G401.6 (cell line): ENCODE results near the gene TRIB2.
"Not testable (repeated sequence)": the region's sequence is repeated elsewhere in the genome, so short reads cannot be mapped to it uniquely, and the experiment has no call there.

ENCODE experiments used
- FAIRE-seq: peaks from 2 replicates; lab custom pipeline; 2012; peaks lifted over from hg19 to GRCh38; lab: Jason Lieb, UNC

TRIB2 gene

GRCh38 chr2:12716282-12717190, at the start of gene TRIB2:
TSS of gene TRIB2 (plus strand) at chr2:12716936. CDS start at chr2:12718308, 1,372 bp downstream.
- no peak for FAIRE-seq

- no peak for FAIRE-seq
Measured at GRCh38 chr2:12669036-12669435, 47.7 kb upstream of the TRIB2 start.

DNA sequence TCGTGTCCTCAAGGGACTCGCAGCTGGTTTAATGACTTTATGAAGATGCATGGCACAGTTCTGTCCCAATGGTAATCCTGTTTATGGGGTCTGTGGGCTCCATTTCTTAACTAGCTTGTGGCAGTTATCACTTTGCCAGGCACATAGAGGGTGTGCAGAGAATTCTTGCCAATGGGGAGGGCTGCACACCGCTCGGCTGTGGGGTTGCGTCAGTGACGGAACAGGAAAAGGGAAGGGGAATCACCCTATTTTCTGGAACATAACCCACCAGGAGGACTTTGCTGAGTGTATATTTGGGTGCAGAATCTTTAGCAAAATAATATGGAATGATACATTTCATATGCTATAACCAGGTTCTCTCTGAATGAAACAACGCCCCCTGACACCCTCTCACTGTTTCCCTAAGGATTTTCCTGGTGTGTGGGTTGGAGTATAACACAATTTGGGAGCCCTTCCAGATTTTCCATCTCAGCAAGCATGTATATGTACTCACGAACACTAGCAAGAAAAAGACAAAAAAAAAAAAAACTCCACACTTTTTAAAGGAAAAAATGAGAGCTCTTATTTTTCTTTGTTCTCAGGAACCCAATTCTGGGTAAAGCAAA, 43.9 kb upstream of the TRIB2 start:
- FAIRE-seq = no peak

DNA sequence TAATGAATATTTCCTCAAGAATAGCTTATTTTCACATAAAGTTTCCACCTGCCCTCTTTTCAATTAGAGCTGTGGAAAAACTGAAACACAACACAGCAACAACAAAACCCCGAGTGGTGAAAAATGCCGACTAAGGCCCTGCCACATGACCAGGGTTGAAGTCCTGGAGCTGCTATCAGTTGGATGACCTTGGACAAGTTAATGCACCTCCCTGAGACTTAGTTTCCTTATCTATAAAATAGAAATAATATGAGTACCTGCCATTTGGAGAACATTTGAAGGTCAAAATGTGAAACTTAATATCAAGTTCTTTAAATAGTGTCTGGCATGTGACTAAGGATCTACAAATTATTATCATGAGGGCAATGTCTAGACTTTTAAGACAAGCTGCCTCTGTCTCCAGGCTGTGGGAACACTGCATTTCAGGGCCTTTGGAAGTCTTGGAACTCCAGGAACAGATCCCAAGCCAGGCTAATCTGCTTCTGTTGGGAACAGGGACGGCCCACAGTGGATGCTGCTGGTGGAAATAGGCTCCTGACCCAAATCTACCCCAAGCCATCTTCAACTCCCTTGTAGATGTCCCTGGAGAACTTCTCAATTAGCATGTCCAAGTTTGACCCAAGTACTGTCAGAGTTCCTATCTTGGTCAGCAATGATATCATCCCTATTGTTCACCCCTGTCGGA, 42.0 kb upstream of the TRIB2 start:
- no peak for FAIRE-seq

DNA sequence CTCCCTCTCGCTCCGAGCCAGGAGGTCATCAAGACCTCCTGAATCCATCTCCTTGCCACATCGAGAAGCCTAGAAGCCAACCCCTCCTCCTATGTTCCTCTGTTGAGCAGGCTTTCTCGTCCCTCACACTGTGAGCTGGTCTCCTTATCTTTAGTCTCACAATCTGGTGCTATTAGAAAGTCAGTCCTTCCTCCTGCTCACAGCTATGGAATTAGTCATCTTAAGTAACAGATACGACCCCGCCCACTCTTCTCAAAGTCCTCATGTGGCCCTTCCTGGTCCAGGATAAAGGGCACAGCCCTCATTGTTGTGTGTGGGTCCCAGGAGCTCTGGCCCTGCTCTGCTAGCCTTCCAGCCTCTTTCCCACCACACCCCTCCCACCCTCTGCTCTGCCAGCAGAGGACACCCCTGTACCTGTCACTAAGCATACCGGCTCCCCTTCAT, 41.4 kb upstream of the TRIB2 start:
- no peak for FAIRE-seq

DNA sequence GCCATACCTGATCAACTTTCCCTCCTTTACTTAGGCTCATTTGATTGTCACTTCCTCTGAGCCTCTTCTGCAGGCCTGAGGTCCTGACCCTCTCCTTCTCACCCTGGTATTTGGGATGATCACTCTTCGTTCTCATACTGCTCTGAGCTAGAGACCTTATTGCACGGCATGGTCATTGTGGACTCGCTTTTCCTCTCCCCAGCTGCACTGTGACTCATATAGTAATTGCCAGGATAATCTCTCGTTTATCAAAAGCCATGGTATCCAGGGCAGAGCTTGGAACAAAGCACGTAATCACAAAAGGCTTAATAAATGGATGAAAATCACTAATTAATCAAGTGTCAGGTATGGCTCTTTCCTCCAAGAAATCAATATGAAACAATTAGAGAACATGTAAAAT, 40.9 kb upstream of the TRIB2 start:
- no peak for FAIRE-seq

DNA sequence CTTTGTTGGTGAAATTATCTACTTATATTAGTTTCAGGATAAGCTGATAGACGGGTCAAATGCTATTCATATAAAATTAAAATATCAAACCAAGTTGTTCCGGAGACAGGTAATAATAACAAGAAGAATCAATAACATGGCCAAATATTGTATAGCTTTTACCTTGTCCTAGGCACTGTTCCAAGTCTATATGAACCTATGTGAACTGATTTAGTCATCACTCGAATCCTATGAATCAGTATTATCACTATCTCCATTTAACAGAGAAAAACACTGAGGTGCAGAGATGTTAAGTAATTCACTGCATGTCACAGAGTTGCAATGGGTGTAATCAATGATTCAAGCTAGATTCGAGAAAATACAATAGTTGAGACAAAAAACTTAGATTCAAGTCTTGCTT, 40.0 kb upstream of the TRIB2 start:
- no peak for FAIRE-seq

- no peak for FAIRE-seq
Measured at GRCh38 chr2:12678186-12678585, 38.5 kb upstream of the TRIB2 start.

- FAIRE-seq = no peak
Measured at GRCh38 chr2:12679550-12680072, 37.1 kb upstream of the TRIB2 start.

DNA sequence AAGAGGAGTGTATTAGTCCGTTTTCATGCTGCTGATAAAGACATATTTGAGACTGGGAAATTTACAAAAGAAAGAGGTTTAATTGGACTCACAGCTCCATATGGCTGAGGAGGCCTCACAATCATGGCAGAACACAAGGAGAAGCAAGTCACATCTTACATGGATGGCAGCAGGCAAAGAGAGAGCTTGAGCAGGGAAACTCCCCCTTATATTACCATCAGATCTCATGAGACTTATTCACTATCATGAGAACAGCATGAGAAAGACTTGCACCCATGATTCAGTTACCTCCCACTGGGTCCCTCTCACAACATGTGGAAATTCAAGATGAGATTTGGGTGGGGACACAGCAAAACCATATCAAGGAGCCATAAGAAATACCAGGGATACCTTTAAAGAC, 36.6 kb upstream of the TRIB2 start:
- not testable (repeated sequence) for FAIRE-seq

DNA sequence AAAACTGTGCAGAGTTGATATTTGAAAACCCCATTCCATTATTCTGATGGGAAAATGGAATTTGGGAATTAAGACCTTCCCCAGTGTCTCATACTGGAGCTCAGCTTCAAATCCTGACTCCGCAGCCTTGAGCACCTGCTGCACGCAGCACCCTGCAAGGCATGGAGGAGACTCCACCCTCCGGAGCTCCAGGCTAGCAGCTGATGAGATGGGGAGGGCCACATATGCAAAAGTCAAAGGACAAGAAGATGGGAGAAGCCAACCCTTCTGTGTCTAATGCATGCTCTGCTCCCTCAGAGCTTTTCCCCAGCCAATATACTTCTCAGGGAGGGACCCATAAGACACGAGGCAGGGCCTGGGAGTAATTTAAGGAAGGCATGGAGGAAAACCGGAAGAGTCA, 34.7 kb upstream of the TRIB2 start:
- no peak for FAIRE-seq

GRCh38 chr2:12683457-12684100, 33.2 kb upstream of the TRIB2 start:
- no peak for FAIRE-seq

DNA sequence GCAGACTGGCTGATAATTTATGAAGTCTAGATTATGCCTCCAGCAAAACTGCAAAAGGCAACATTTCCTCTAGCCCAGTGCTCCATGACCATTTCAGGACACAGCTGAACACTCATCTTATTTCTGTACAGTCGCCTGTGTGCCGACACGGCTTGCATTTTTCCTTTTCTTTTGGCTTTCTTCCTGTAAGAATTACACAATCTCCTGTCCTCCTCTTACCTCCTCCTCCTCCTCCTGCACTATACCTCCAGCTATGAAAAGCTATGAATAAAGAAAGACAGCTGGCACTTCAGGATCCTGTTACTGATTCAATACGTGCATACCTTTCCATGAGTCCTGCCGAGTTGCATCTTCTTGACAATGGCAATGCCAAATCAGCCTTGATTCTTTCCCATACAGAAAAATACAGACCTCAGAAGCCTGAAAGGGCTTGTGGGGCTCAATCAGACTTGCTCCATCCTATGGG, 32.2 kb upstream of the TRIB2 start:
- FAIRE-seq = no peak

- no peak for FAIRE-seq
Measured at GRCh38 chr2:12685145-12685544, 31.6 kb upstream of the TRIB2 start.

DNA sequence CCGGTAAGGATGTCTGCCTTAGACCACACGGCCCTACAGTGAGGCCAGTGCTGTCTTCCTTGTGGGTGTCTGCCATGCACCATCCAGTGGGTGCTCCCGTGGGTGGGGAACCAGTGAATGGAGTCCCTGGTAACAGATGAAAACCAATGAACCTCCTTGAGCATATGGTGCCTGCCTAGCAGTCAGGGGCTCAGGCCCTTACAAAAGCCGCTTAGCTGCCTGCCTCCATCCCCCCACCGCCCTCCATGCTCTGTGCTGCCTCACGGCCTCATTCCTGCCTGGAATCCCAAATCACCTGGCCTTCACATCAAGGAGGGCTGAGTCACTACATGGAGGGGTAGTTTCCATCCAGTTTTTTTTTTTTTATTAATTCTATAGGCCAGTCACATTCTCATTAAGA, 30.8 kb upstream of the TRIB2 start:
- no peak for FAIRE-seq

DNA sequence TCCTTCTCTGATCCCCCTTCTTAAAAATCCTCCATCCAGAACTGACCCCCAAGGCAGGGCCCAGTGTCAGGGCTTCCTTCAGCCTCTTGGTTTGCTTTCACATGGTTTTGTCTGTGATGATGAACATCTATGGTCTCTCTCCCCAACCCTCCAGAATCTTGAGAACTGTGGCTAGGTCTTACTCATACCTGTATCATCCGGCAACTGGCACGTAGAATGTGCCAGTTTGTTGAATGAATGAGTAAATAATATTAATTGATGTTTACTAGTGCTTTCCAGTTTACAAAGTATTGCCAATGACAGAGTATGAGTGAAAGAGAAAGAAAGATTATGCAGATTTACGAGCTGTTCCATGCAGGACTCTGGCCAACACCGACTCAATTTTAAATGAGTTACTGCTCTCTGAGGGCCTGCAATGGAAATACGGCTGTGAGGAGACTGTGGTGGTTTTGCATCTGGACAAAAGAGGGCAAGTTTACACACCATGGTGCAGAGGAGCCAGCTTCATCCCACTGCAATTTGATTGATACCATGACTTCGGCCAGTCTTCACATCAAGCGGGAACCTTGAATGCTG, 29.9 kb upstream of the TRIB2 start:
- FAIRE-seq = no peak

GRCh38 chr2:12688091-12688490, 28.6 kb upstream of the TRIB2 start:
- no peak for FAIRE-seq

DNA sequence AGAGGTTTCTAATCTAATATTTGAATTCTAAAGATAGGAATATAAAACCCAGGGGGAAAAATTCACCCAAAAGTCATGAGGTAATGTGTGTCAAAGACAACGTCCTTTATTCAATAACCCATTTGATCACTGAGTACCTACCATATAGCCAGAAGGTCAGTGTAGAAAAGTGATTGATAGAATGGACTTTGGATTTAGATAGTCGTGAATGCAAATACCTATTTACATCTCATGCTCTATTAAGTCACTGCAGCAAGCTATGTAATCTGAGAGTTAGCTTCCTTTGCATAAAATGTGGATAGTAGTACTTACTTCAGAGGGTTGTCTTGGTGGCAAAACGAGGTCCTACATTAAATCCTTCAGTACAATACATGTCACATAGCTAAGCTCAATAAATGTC, 27.8 kb upstream of the TRIB2 start:
- FAIRE-seq = no peak

GRCh38 chr2:12693509-12693908, 23.2 kb upstream of the TRIB2 start:
- FAIRE-seq = no peak

GRCh38 chr2:12694990-12695774, 21.6 kb upstream of the TRIB2 start:
- peak; percentile 13 for FAIRE-seq

DNA sequence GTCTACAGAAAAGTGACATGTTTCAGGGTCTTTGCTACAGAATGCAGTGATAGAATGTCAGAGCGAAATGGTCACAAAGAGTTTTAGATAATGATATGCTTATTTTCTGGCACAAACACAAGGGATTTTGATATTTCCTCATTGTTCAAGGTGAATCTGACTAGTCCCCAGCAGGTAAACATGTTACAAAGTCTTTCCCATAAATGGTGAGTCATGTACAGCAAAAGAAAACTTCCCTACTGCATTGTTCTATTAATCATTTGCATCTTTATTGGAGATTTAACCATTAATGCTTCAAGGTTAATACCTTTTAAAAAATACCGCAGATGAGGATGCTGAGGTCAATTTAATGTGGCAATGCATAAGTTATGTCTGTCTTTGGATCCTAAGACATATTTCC, 19.1 kb upstream of the TRIB2 start:
- FAIRE-seq = no peak
